ENCODE results near the gene ZG16. TPM values are rescaled to one million over a fixed set of nuclear protein-coding genes. Genes with fewer than 3 reads are reported as not detected.

Gene ZG16, protein sequence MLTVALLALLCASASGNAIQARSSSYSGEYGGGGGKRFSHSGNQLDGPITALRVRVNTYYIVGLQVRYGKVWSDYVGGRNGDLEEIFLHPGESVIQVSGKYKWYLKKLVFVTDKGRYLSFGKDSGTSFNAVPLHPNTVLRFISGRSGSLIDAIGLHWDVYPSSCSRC
- total RNA-seq (1 to 10 TPM in 1 of 2 donors, under 1 TPM in 1; 0.19 to 2.7 TPM), polyA plus RNA-seq (1 to 10 TPM in 1 of 2 donors, under 1 TPM in 1; 0.68 to 2.8 TPM)

DNA sequence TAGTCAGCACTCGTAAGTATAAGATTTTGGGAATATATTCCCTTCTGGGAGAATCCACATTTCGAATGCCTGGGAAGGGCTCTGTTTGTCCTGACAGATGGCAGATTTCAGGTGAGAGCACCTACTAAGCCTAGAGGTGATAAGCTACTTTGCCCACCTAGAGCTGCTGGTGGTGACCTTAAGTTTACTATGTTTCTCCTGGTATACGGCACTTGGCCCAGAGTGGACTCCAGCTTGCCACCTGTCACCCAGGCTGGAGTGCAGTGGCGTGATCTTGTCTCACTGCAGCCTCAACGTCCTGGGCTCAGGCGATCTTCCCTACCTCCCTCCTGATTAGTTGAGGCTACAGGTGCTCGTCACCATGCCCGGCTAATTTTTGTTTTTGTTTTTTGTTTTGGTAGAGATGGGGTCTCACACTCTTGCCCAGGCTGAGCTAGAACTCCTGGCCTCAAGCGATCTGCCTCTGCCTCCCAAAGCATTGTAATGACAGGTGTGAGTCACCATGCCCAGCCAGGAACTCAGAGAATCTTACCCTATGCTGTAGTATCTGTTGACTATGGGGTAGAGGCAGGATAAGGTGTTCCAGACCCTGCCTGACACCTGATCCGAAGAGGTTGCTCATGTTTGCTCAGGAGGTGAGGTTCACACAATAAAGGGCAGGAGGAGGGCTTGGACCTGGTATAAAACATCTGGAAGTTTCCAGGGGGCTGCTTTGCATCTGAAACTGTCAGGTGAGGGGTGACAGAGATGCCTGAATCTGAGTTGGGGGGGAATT is at the start of gene ZG16:
Gene ZG16, plus strand, starts transcription at position 681 of the 775 bp plus-strand sequence. CDS start 1,011 bp downstream, outside the sequence.
- no peak for DNase-seq (ENCODE audit: low spot score)

More for the DNA sequence above, at the start of gene ZG16:
- Histone ChIP-seq H3K27ac (ENCODE audit: low read depth in 1 of 2, low read length in 2 of 2) (no peak within 1 kb of the TSS), H3K9ac (ENCODE audit: low read depth in 1 of 2, low read length in 2 of 2) (no peak within 1 kb of the TSS), H3K36me3 (ENCODE audit: control insufficient read depth in 4 of 4, insufficient read depth in 3 of 4, low read depth in 1 of 4, low read length in 3 of 4) (no peaks in the 10 kb centered on the region), H3K27me3 (ENCODE audit: control insufficient read depth in 4 of 4, insufficient read depth in 4 of 4, low read length in 3 of 4) (no peaks in the 10 kb centered on the region), H3K9me3 (ENCODE audit: control insufficient read depth in 4 of 4, low read length in 3 of 4) (no peaks in the 10 kb centered on the region), H3K4me1 (ENCODE audit: control insufficient read depth in 4 of 4, insufficient read depth in 4 of 4, low read length in 3 of 4) (no peaks in the 10 kb centered on the region), H3K4me3 (ENCODE audit: low read depth in 1 of 3, low read length in 3 of 3) (no peak within 1 kb of the TSS)
- 81% methylated on average over 10 of the region's 10 CpGs for whole genome bisulfite sequencing
- TF ChIP-seq FOXA2 (IDR thresholded peaks at IDR 0.05) (no peak), FOXA1 (IDR thresholded peaks at IDR 0.05) (no peak), YY1 (IDR thresholded peaks at IDR 0.05) (no peak), EGR1 (IDR thresholded peaks at IDR 0.05; ENCODE audit: low read depth in 2 of 2) (no peak), CTCF (IDR thresholded peaks at IDR 0.05; ENCODE audit: low read depth, low read length, missing input control) (no peak), TAF1 (conservative IDR thresholded peaks at IDR 0.05) (no peak)
- TF ChIP-seq, protein P1, sequence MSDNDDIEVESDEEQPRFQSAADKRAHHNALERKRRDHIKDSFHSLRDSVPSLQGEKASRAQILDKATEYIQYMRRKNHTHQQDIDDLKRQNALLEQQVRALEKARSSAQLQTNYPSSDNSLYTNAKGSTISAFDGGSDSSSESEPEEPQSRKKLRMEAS (IDR thresholded peaks at IDR 0.05): no peak
- TF ChIP-seq, protein P2, sequence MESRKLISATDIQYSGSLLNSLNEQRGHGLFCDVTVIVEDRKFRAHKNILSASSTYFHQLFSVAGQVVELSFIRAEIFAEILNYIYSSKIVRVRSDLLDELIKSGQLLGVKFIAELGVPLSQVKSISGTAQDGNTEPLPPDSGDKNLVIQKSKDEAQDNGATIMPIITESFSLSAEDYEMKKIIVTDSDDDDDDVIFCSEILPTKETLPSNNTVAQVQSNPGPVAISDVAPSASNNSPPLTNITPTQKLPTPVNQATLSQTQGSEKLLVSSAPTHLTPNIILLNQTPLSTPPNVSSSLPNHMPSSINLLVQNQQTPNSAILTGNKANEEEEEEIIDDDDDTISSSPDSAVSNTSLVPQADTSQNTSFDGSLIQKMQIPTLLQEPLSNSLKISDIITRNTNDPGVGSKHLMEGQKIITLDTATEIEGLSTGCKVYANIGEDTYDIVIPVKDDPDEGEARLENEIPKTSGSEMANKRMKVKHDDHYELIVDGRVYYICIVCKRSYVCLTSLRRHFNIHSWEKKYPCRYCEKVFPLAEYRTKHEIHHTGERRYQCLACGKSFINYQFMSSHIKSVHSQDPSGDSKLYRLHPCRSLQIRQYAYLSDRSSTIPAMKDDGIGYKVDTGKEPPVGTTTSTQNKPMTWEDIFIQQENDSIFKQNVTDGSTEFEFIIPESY (IDR thresholded peaks at IDR 0.05): no peak
- TF ChIP-seq, protein P3, sequence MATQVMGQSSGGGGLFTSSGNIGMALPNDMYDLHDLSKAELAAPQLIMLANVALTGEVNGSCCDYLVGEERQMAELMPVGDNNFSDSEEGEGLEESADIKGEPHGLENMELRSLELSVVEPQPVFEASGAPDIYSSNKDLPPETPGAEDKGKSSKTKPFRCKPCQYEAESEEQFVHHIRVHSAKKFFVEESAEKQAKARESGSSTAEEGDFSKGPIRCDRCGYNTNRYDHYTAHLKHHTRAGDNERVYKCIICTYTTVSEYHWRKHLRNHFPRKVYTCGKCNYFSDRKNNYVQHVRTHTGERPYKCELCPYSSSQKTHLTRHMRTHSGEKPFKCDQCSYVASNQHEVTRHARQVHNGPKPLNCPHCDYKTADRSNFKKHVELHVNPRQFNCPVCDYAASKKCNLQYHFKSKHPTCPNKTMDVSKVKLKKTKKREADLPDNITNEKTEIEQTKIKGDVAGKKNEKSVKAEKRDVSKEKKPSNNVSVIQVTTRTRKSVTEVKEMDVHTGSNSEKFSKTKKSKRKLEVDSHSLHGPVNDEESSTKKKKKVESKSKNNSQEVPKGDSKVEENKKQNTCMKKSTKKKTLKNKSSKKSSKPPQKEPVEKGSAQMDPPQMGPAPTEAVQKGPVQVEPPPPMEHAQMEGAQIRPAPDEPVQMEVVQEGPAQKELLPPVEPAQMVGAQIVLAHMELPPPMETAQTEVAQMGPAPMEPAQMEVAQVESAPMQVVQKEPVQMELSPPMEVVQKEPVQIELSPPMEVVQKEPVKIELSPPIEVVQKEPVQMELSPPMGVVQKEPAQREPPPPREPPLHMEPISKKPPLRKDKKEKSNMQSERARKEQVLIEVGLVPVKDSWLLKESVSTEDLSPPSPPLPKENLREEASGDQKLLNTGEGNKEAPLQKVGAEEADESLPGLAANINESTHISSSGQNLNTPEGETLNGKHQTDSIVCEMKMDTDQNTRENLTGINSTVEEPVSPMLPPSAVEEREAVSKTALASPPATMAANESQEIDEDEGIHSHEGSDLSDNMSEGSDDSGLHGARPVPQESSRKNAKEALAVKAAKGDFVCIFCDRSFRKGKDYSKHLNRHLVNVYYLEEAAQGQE (IDR thresholded peaks at IDR 0.05): no peak

Measured in liver (tissue), 9 donors.